H9 (cell line): ENCODE data around the gene ZBBX. TPM values are rescaled to one million over a fixed set of nuclear protein-coding genes. Genes with fewer than 3 reads are reported as not detected.

Experiments
- DNase-seq: peaks from one replicate; pipeline ENCODE4 v3.0.0-alpha.2; 2017
- H2AFZ ChIP-seq: one replicate; pipeline ENCODE4 v1.6.1; 2013; ENCODE audit warnings: mild to moderate bottlenecking, low read length, control low read depth, moderate library complexity
- H2AK5ac ChIP-seq: 2 replicates; pipeline ENCODE4 v1.6.1; 2013; ENCODE audit warnings: low read length, control low read depth, mixed read lengths; ENCODE audit not compliant: insufficient read length
- H2BK120ac ChIP-seq: one replicate; pipeline ENCODE4 v1.6.1; 2013; ENCODE audit warnings: low read depth, mild to moderate bottlenecking, low read length, control low read depth, inconsistent platforms; ENCODE audit not compliant: poor library complexity, severe bottlenecking
- H2BK12ac ChIP-seq: 2 replicates; pipeline ENCODE4 v1.6.1; 2013; ENCODE audit warnings: low read length, control low read depth, mixed read lengths, low read depth; ENCODE audit not compliant: insufficient read length
- H2BK15ac ChIP-seq: 2 replicates; pipeline ENCODE4 v1.6.1; 2013; ENCODE audit warnings: low read depth, low read length, control low read depth
- H2BK20ac ChIP-seq: one replicate; pipeline ENCODE4 v1.6.1; 2013; ENCODE audit warnings: low read depth, mild to moderate bottlenecking, low read length, control low read depth, inconsistent platforms; ENCODE audit not compliant: poor library complexity, severe bottlenecking
- H2BK5ac ChIP-seq: 2 replicates; pipeline ENCODE4 v1.6.1; 2013; ENCODE audit warnings: low read length, control low read depth, mixed read lengths; ENCODE audit not compliant: insufficient read length
- H3K14ac ChIP-seq: 2 replicates; pipeline ENCODE4 v1.6.1; 2013; ENCODE audit warnings: low read length, control low read depth; ENCODE audit not compliant: insufficient read depth
- H3K18ac ChIP-seq: 2 replicates; pipeline ENCODE4 v1.6.1; 2013; ENCODE audit warnings: low read depth, mild to moderate bottlenecking, mixed read lengths, low read length, control low read depth; ENCODE audit not compliant: insufficient read length
- H3K23ac ChIP-seq: 2 replicates; pipeline ENCODE4 v1.6.1; 2013; ENCODE audit warnings: low read length, control low read depth, mixed read lengths, low read depth; ENCODE audit not compliant: insufficient read length
- H3K23me2 ChIP-seq: 2 replicates; pipeline ENCODE4 v1.6.1; 2013; ENCODE audit warnings: low read depth, mild to moderate bottlenecking, mixed read lengths, low read length, control low read depth; ENCODE audit not compliant: insufficient read length, poor library complexity, severe bottlenecking
- H3K27ac ChIP-seq: 2 replicates; pipeline ENCODE4 v1.5.1; 2013; ENCODE audit warnings: low read length, control low read depth, mixed read lengths, low read depth; ENCODE audit not compliant: insufficient read length
- H3K27me3 ChIP-seq: 2 replicates; pipeline ENCODE4 v1.6.1; 2013; ENCODE audit warnings: low read length, control low read depth, inconsistent platforms; ENCODE audit not compliant: insufficient read depth
- H3K4ac ChIP-seq: 2 replicates; pipeline ENCODE4 v1.6.1; 2013; ENCODE audit warnings: low read depth, mild to moderate bottlenecking, control low read depth, inconsistent platforms, low read length, moderate library complexity
- H3K4me1 ChIP-seq: 2 replicates; pipeline ENCODE4 v1.6.1; 2013; ENCODE audit warnings: low read length, control low read depth, inconsistent platforms; ENCODE audit not compliant: insufficient read depth
- H3K4me2 ChIP-seq: 2 replicates; pipeline ENCODE4 v1.6.1; 2013; ENCODE audit warnings: low read length, control low read depth, mixed read lengths; ENCODE audit not compliant: insufficient read length, insufficient read depth
- H3K56ac ChIP-seq: 2 replicates; pipeline ENCODE4 v1.6.1; 2013; ENCODE audit warnings: low read depth, mild to moderate bottlenecking, mixed read lengths, low read length, control low read depth; ENCODE audit not compliant: insufficient read length
- H3K79me1 ChIP-seq: 2 replicates; pipeline ENCODE4 v1.6.1; 2013; ENCODE audit warnings: low read depth, mild to moderate bottlenecking, moderate library complexity, low read length, control low read depth, inconsistent platforms; ENCODE audit not compliant: insufficient read depth, poor library complexity, severe bottlenecking
- H3K79me2 ChIP-seq: 2 replicates; pipeline ENCODE4 v1.6.1; 2013; ENCODE audit warnings: low read length, control low read depth, inconsistent platforms; ENCODE audit not compliant: insufficient read depth
- H3K9ac ChIP-seq: 2 replicates; pipeline ENCODE4 v1.6.1; 2013; ENCODE audit warnings: low read length, control low read depth, mixed read lengths; ENCODE audit not compliant: insufficient read length; ENCODE audit errors: extremely low read depth
- H3K9me3 ChIP-seq: one replicate; pipeline ENCODE4 v1.6.1; 2013; ENCODE audit warnings: low read depth, low read length, inconsistent platforms; ENCODE audit not compliant: control insufficient read depth
- H3T11ph ChIP-seq: one replicate; pipeline ENCODE4 v1.6.1; 2013; ENCODE audit warnings: mild to moderate bottlenecking, low read length, control low read depth, inconsistent platforms
- H4K20me1 ChIP-seq: one replicate; pipeline ENCODE4 v1.6.1; 2013; ENCODE audit not compliant: control insufficient read depth, insufficient read length, insufficient read depth
- H4K5ac ChIP-seq: 2 replicates; pipeline ENCODE4 v1.6.1; 2013; ENCODE audit warnings: low read depth, mild to moderate bottlenecking, mixed read lengths, low read length, control low read depth; ENCODE audit not compliant: insufficient read length
- H4K8ac ChIP-seq: replicated peaks from 2 replicates; pipeline ENCODE4 v1.6.1; 2013; ENCODE audit warnings: low read length, control low read depth, mixed read lengths, low read depth; ENCODE audit not compliant: insufficient read length
- H4K91ac ChIP-seq: 2 replicates; pipeline ENCODE4 v1.6.1; 2013; ENCODE audit warnings: low read depth, mild to moderate bottlenecking, moderate library complexity, mixed read lengths, low read length, control low read depth; ENCODE audit not compliant: insufficient read length
- H3K27ac Mint-ChIP-seq, 3 experiments: 2 replicates in 2 of 3; 3 replicates in 1 of 3; pipeline ENCODE4 v1.8.0; 2020 to 2021; ENCODE audit warnings: mixed read lengths in 3 of 3, mild to moderate bottlenecking in 1 of 3, moderate library complexity in 1 of 3
- H3K27me3 Mint-ChIP-seq: 2 replicates; pipeline ENCODE4 v1.8.0; 2021; ENCODE audit warnings: low read depth, mild to moderate bottlenecking, moderate library complexity, mixed read lengths
- H3K36me3 Mint-ChIP-seq, 3 experiments: 2 replicates in 2 of 3; 3 replicates in 1 of 3; pipeline ENCODE4 v1.8.0; 2020 to 2021; ENCODE audit warnings: low read depth in 3 of 3, mixed read lengths in 3 of 3; ENCODE audit not compliant: insufficient read depth in 1 of 3
- H3K4me1 Mint-ChIP-seq, 2 experiments: 2 replicates each; pipeline ENCODE4 v1.8.0; 2020; ENCODE audit warnings: mixed read lengths in 2 of 2
- H3K4me3 Mint-ChIP-seq, 2 experiments: 2 replicates in 1 of 2; 3 replicates in 1 of 2; pipeline ENCODE4 v1.8.0; 2020 to 2021; ENCODE audit warnings: mild to moderate bottlenecking in 2 of 2, mixed read lengths in 2 of 2, moderate library complexity in 1 of 2
- H3K9me3 Mint-ChIP-seq, 2 experiments: 2 replicates in 1 of 2; 3 replicates in 1 of 2; pipeline ENCODE4 v1.8.0; 2020; ENCODE audit warnings: mild to moderate bottlenecking in 2 of 2, mixed read lengths in 2 of 2, moderate library complexity in 1 of 2
- CTCF ChIP-seq: fragments of 200-600 bp; sonication (generic); conservative IDR thresholded peaks from 3 replicates; pipeline ENCODE4 v1.8.0; 2021; ENCODE audit warnings: antibody characterized with exemption, mild to moderate bottlenecking
- WGBS: extraction: QIAGEN DNeasy Blood & Tissue Kit; methylation state at CpG from one replicate; pipeline ENCODE4 v1.1.7; 2013; ENCODE audit warnings: missing lambda C conversion rate, low lambda C conversion rate, mixed read lengths; ENCODE audit not compliant: insufficient read length; ENCODE audit errors: extremely low coverage; 5-methylcytosine and 5-hydroxymethylcytosine counted together
- total RNA-seq: library from RNA; stranded (reverse); gene quantifications from 2 replicates; pipeline ENCODE4 v1.2.1, GENCODE V29; 2021

Gene ZBBX
- total RNA-seq, 1 experiment from 2014 or later = 2.4 TPM

- H3K27ac ChIP-seq = no peak overlapping the region
- no peak overlapping the region for H2AFZ ChIP-seq
- H3K27ac Mint-ChIP-seq = no peak overlapping the region; a peak in 1 of 7 replicates
Observed at GRCh38 chr3:167304077-167304476, 76.0 kb downstream of the ZBBX start.

More at GRCh38 chr3:167304077-167304476, 76.0 kb downstream of the ZBBX start:
- no peaks in the 10 kb centered on the region for H3K79me1 ChIP-seq
- H3K23ac ChIP-seq = no peak overlapping the region
- H3K9ac ChIP-seq = no peak overlapping the region
- no peaks in the 10 kb centered on the region for H4K20me1 ChIP-seq
- H4K91ac ChIP-seq = no peak overlapping the region
- no peak for TF ChIP-seq CTCF
- H2AK5ac ChIP-seq = no peak overlapping the region
- no peak overlapping the region for H3K18ac ChIP-seq
- Mint-ChIP-seq H3K4me1 (peaks cover 0 to 2% of the 10 kb centered on the region in 2 experiments; a peak in 1 of 4 replicates), H3K9me3 (no peaks in the 10 kb centered on the region), H3K27me3 (no peaks in the 10 kb centered on the region), H3K36me3 (no peaks in the 10 kb centered on the region), H3K4me3 (no peak overlapping the region)
- H2BK120ac ChIP-seq = no peak overlapping the region
- no peaks in the 10 kb centered on the region for H3K79me2 ChIP-seq
- DNase-seq = no peak
- no CpG with 5 or more reads among the region's 3 CpGs for WGBS
- no peak overlapping the region for H3K4me2 ChIP-seq
- no peak overlapping the region for H3K4ac ChIP-seq
- H3K9me3 ChIP-seq = no peaks in the 10 kb centered on the region
- no peak overlapping the region for H2BK20ac ChIP-seq
- H3K23me2 ChIP-seq = no peaks in the 10 kb centered on the region
- H3K56ac ChIP-seq = no peak overlapping the region
- H3T11ph ChIP-seq = no peak overlapping the region
- H3K4me1 ChIP-seq = no peaks in the 10 kb centered on the region
- no peak overlapping the region for H4K5ac ChIP-seq
- no peak overlapping the region for H2BK5ac ChIP-seq
- H3K27me3 ChIP-seq = no peaks in the 10 kb centered on the region
- H4K8ac ChIP-seq = no peak overlapping the region
- no peak overlapping the region for H2BK12ac ChIP-seq
- H3K14ac ChIP-seq = no peak overlapping the region; the same call in 1 of the 2 replicates
- no peak overlapping the region for H2BK15ac ChIP-seq
